ENCODE results near the gene PAN2.
A peak's percentile ranks its signal among the peaks of the same experiment; 100 is the strongest.
"Not testable (repeated sequence)": the region's sequence is repeated elsewhere in the genome, so short reads cannot be mapped to it uniquely, and the experiment has no call there.

The PAN2 gene

GRCh38 chr12:56346675-56347074 lies 12.9 kb upstream of the PAN2 start:
- no peak for DNase-seq (ENCODE audit: low read depth, low spot score)
- no peak overlapping the region for H3K27ac ChIP-seq

GRCh38 chr12:56342290-56342689 lies 8.5 kb upstream of the PAN2 start:
- DNase-seq (ENCODE audit: low read depth, low spot score); H3K27ac ChIP-seq: not testable (repeated sequence)

GRCh38 chr12:56341616-56342015 lies 7.8 kb upstream of the PAN2 start:
- H3K27ac ChIP-seq: no peak overlapping the region
- DNase-seq (ENCODE audit: low read depth, low spot score): no peak

GRCh38 chr12:56339158-56339422 lies 5.3 kb upstream of the PAN2 start:
- no peak for DNase-seq (ENCODE audit: low read depth, low spot score)
- H3K27ac ChIP-seq: peak overlapping the region; percentile 73

GRCh38 chr12:56338308-56339157 lies 4.7 kb upstream of the PAN2 start, which contains the start of gene IL23A:
Gene IL23A, plus strand, starts transcription at chr12:56338884. Its CDS starts 161 bp downstream, at chr12:56339045.
- DNase-seq (ENCODE audit: low read depth, low spot score): peak; percentile 71
- H3K27ac ChIP-seq: peak within 1 kb of the TSS; percentile 73

- H3K27ac ChIP-seq: peak overlapping the region; percentile 73
- no peak for DNase-seq (ENCODE audit: low read depth, low spot score)
These were observed 4.0 kb upstream of the PAN2 start for GRCh38 chr12:56337753-56338251.

GRCh38 chr12:56336361-56337167 lies 2.8 kb upstream of the PAN2 start:
- no peak for DNase-seq (ENCODE audit: low read depth, low spot score)
- no peak overlapping the region for H3K27ac ChIP-seq

- DNase-seq (ENCODE audit: low read depth, low spot score); H3K27ac ChIP-seq: not testable (repeated sequence)
These were observed 1.7 kb upstream of the PAN2 start for GRCh38 chr12:56335527-56335926.

- no peak for DNase-seq (ENCODE audit: low read depth, low spot score)
- H3K27ac ChIP-seq: peak overlapping the region; percentile 90
These were observed 642 bp upstream of the PAN2 start for GRCh38 chr12:56334490-56334793.

- no peak for DNase-seq (ENCODE audit: low read depth, low spot score)
- H3K27ac ChIP-seq: peak overlapping the region; percentile 90
These were observed 562 bp downstream of the PAN2 start for GRCh38 chr12:56333197-56333678.

GRCh38 chr12:56332512-56333196 lies 1.1 kb downstream of the PAN2 start:
- DNase-seq (ENCODE audit: low read depth, low spot score): no peak
- peak overlapping the region; percentile 90 for H3K27ac ChIP-seq

GRCh38 chr12:56330936-56331490 lies 2.8 kb downstream of the PAN2 start:
- no peak for DNase-seq (ENCODE audit: low read depth, low spot score)
- peak overlapping the region; percentile 19 for H3K27ac ChIP-seq

GRCh38 chr12:56326533-56326932 lies 7.3 kb downstream of the PAN2 start:
- no peak for DNase-seq (ENCODE audit: low read depth, low spot score)

GRCh38 chr12:56326126-56326525 lies 7.7 kb downstream of the PAN2 start:
- DNase-seq (ENCODE audit: low read depth, low spot score): no peak

More at GRCh38 chr12:56326533-56326932, 7.3 kb downstream of the PAN2 start:
- H3K27ac ChIP-seq: no peak overlapping the region

GRCh38 chr12:56324206-56324605 lies 9.6 kb downstream of the PAN2 start:
- H3K27ac ChIP-seq: no peak overlapping the region
- no peak for DNase-seq (ENCODE audit: low read depth, low spot score)

More at GRCh38 chr12:56326126-56326525, 7.7 kb downstream of the PAN2 start:
- no peak overlapping the region for H3K27ac ChIP-seq

- H3K27ac ChIP-seq: not testable (repeated sequence)
These were observed 12.2 kb downstream of the PAN2 start for GRCh38 chr12:56321610-56322009.

GRCh38 chr12:56321027-56321426 lies 12.8 kb downstream of the PAN2 start:
- no peak for DNase-seq (ENCODE audit: low read depth, low spot score)
- no peak overlapping the region for H3K27ac ChIP-seq

More at GRCh38 chr12:56321610-56322009, 12.2 kb downstream of the PAN2 start:
- DNase-seq (ENCODE audit: low read depth, low spot score): not testable (repeated sequence)

GRCh38 chr12:56317675-56318074 lies 16.1 kb downstream of the PAN2 start:
- no peak overlapping the region for H3K27ac ChIP-seq
- no peak for DNase-seq (ENCODE audit: low read depth, low spot score)

GRCh38 chr12:56315622-56316473 lies 18.0 kb downstream of the PAN2 start, which contains the start of gene CNPY2:
Gene CNPY2, minus strand, starts transcription at chr12:56315988. Its CDS starts 771 bp downstream, at chr12:56315217.
- peak; percentile 92 for DNase-seq (ENCODE audit: low read depth, low spot score)
- H3K27ac ChIP-seq: peak within 1 kb of the TSS; percentile 88
